ENCODE results near the gene DMRTB1. TPM values are rescaled to one million over a fixed set of nuclear protein-coding genes. Genes with fewer than 3 reads are reported as not detected.

DMRTB1 gene
- total RNA-seq, 1 experiment from 2014 or later, result not detected

- intact Hi-C loops (cut with micrococcal nuclease; ENCODE audit: unreplicated experiment), result no loop called here
- Histone ChIP-seq H3K4me1 (ENCODE audit: insufficient read depth, low read length, poor library complexity, severe bottlenecking) (no peaks in the 10 kb centered on the region), H3K4me3 (ENCODE audit: low read depth, low read length, poor library complexity, severe bottlenecking) (no peak overlapping the region), H3K27me3 (replicated peaks; ENCODE audit: insufficient read depth, low read depth, low read length, poor library complexity) (no peaks in the 10 kb centered on the region), H3K27ac (ENCODE audit: low read depth, low read length, poor library complexity, severe bottlenecking) (no peak overlapping the region), H3K9me3 (ENCODE audit: low read depth, low read length, poor library complexity, severe bottlenecking) (no peaks in the 10 kb centered on the region), H3K36me3 (ENCODE audit: insufficient read depth, low read length, poor library complexity, severe bottlenecking) (no peaks in the 10 kb centered on the region)
- BruUV-seq (replicated peaks), result no TSS peak
- ChIA-PET CTCF (interaction anchor here (0.7 kb wide), 1 partner anchor 261 kb away, joined by 3 read pairs; no protein-coding TSS in a partner anchor), POLR2A (ENCODE audit: low non-redundant PET) (no interaction called here)
- TF ChIP-seq CTCF (conservative IDR thresholded peaks at IDR 0.05; ENCODE audit: low read depth, low read length) (no peak), EZH2 (IDR thresholded peaks at IDR 0.05; ENCODE audit: borderline replicate concordance, low read depth, low read length, poor library complexity, severe bottlenecking) (no peak)
- no peak for DNase-seq (ENCODE audit: low spot score)
Observed at GRCh38 chr1:53448241-53448841, 10.9 kb upstream of the DMRTB1 start.

GRCh38 chr1:53449021-53449420 is 10.2 kb upstream of the DMRTB1 start:
- no TSS peak for BruUV-seq (replicated peaks)
- Histone ChIP-seq H3K9me3 (ENCODE audit: low read depth, low read length, poor library complexity, severe bottlenecking) (no peaks in the 10 kb centered on the region), H3K4me1 (ENCODE audit: insufficient read depth, low read length, poor library complexity, severe bottlenecking) (no peaks in the 10 kb centered on the region), H3K36me3 (ENCODE audit: insufficient read depth, low read length, poor library complexity, severe bottlenecking) (no peaks in the 10 kb centered on the region), H3K27me3 (replicated peaks; ENCODE audit: insufficient read depth, low read depth, low read length, poor library complexity) (no peaks in the 10 kb centered on the region), H3K27ac (ENCODE audit: low read depth, low read length, poor library complexity, severe bottlenecking) (no peak overlapping the region), H3K4me3 (ENCODE audit: low read depth, low read length, poor library complexity, severe bottlenecking) (no peak overlapping the region)
- POLR2A ChIA-PET (ENCODE audit: low non-redundant PET), result no interaction called here
- no peak for DNase-seq (ENCODE audit: low spot score)
- intact Hi-C loops (cut with micrococcal nuclease; ENCODE audit: unreplicated experiment), result no loop called here
- CTCF ChIA-PET, result no interaction called here
- TF ChIP-seq CTCF (conservative IDR thresholded peaks at IDR 0.05; ENCODE audit: low read depth, low read length) (no peak), EZH2 (IDR thresholded peaks at IDR 0.05; ENCODE audit: borderline replicate concordance, low read depth, low read length, poor library complexity, severe bottlenecking) (no peak)

- TF ChIP-seq EZH2 (IDR thresholded peaks at IDR 0.05; ENCODE audit: borderline replicate concordance, low read depth, low read length, poor library complexity, severe bottlenecking) (no peak), CTCF (conservative IDR thresholded peaks at IDR 0.05; ENCODE audit: low read depth, low read length) (no peak)
- no peak overlapping the region for H3K4me3 ChIP-seq (ENCODE audit: low read depth, low read length, poor library complexity, severe bottlenecking)
- no peaks in the 10 kb centered on the region for H3K9me3 ChIP-seq (ENCODE audit: low read depth, low read length, poor library complexity, severe bottlenecking)
- CTCF ChIA-PET, result no interaction called here
- DNase-seq (ENCODE audit: low spot score), result no peak
- intact Hi-C loops (cut with micrococcal nuclease; ENCODE audit: unreplicated experiment), result no loop called here
- H3K27ac ChIP-seq (ENCODE audit: low read depth, low read length, poor library complexity, severe bottlenecking), result no peak overlapping the region
- POLR2A ChIA-PET (ENCODE audit: low non-redundant PET), result no interaction called here
- no peaks in the 10 kb centered on the region for H3K36me3 ChIP-seq (ENCODE audit: insufficient read depth, low read length, poor library complexity, severe bottlenecking)
- no peaks in the 10 kb centered on the region for H3K4me1 ChIP-seq (ENCODE audit: insufficient read depth, low read length, poor library complexity, severe bottlenecking)
- H3K27me3 ChIP-seq (replicated peaks; ENCODE audit: insufficient read depth, low read depth, low read length, poor library complexity), result no peaks in the 10 kb centered on the region
- no TSS peak for BruUV-seq (replicated peaks)
Observed at GRCh38 chr1:53449693-53450092, 9.5 kb upstream of the DMRTB1 start.
